HEK293 (cell line): ENCODE results near the gene TAF12.
A peak's percentile ranks its signal among the peaks of the same experiment; 100 is the strongest.

ENCODE experiments used
- GLI2 ChIP-seq: fragments of 450-650 bp; formaldehyde crosslinking; IDR thresholded peaks from 2 replicates; pipeline ENCODE4; 2017; ENCODE audit warnings: missing biosample characterization, missing genetic modification characterization, low read depth, borderline replicate concordance
- OVOL3 ChIP-seq: fragments of 450-650 bp; formaldehyde crosslinking; IDR thresholded peaks from 2 replicates; pipeline ENCODE4 v1.5.1; 2016; ENCODE audit warnings: missing biosample characterization, missing genetic modification characterization
- SP3 ChIP-seq: fragments of 450-650 bp; formaldehyde crosslinking; IDR thresholded peaks from 2 replicates; pipeline ENCODE4 v1.5.1; 2016; ENCODE audit warnings: missing biosample characterization, missing genetic modification characterization
- ZBTB21 ChIP-seq: fragments of 450-650 bp; formaldehyde crosslinking; IDR thresholded peaks from 2 replicates; pipeline ENCODE4 v1.5.1; 2017; ENCODE audit warnings: missing biosample characterization, missing genetic modification characterization
- ZBTB8A ChIP-seq: fragments of 450-650 bp; formaldehyde crosslinking; IDR thresholded peaks from 2 replicates; pipeline ENCODE4 v1.5.1; 2016; ENCODE audit warnings: missing biosample characterization, missing genetic modification characterization
- ZFP3 ChIP-seq: fragments of 450-650 bp; formaldehyde crosslinking; IDR thresholded peaks from 2 replicates; pipeline ENCODE4 v1.5.1; 2016; ENCODE audit warnings: low read depth, missing biosample characterization, missing genetic modification characterization
- ZFP37 ChIP-seq: fragments of 450-650 bp; formaldehyde crosslinking; IDR thresholded peaks from 2 replicates; pipeline ENCODE4 v1.5.1; 2016; ENCODE audit warnings: missing biosample characterization, missing genetic modification characterization
- ZNF121 ChIP-seq: fragments of 450-650 bp; formaldehyde crosslinking; IDR thresholded peaks from 2 replicates; pipeline ENCODE4 v1.5.1; 2016; ENCODE audit warnings: missing biosample characterization, missing genetic modification characterization
- ZNF19 ChIP-seq: fragments of 450-650 bp; formaldehyde crosslinking; IDR thresholded peaks from 2 replicates; pipeline ENCODE4; 2016; ENCODE audit warnings: missing biosample characterization, missing genetic modification characterization, low read depth
- ZNF341 ChIP-seq: fragments of 450-650 bp; formaldehyde crosslinking; IDR thresholded peaks from 2 replicates; pipeline ENCODE4; 2016; ENCODE audit warnings: low read depth, missing biosample characterization, missing genetic modification characterization
- ZNF394 ChIP-seq: fragments of 450-650 bp; formaldehyde crosslinking; IDR thresholded peaks from 2 replicates; pipeline ENCODE4 v1.5.1; 2016; ENCODE audit warnings: missing biosample characterization, missing genetic modification characterization, mild to moderate bottlenecking, moderate library complexity, borderline replicate concordance
- ZNF404 ChIP-seq: fragments of 450-650 bp; formaldehyde crosslinking; IDR thresholded peaks from 2 replicates; pipeline ENCODE4 v1.5.1; 2017; ENCODE audit warnings: missing biosample characterization, missing genetic modification characterization
- ZNF426 ChIP-seq: fragments of 450-650 bp; formaldehyde crosslinking; IDR thresholded peaks from 2 replicates; pipeline ENCODE4 v1.5.1; 2017; ENCODE audit warnings: missing biosample characterization, missing genetic modification characterization, mild to moderate bottlenecking, inconsistent platforms, moderate library complexity
- ZNF514 ChIP-seq: fragments of 450-650 bp; formaldehyde crosslinking; IDR thresholded peaks from 2 replicates; pipeline ENCODE4 v1.5.1; 2016; ENCODE audit warnings: missing biosample characterization, missing genetic modification characterization
- ZNF529 ChIP-seq: fragments of 450-650 bp; formaldehyde crosslinking; IDR thresholded peaks from 2 replicates; pipeline ENCODE4 v1.5.1; 2017; ENCODE audit warnings: missing genetic modification characterization, missing biosample characterization; ENCODE audit not compliant: insufficient replicate concordance
- ZNF555 ChIP-seq: fragments of 450-650 bp; formaldehyde crosslinking; conservative IDR thresholded peaks from 2 replicates; pipeline ENCODE4 v1.5.1; 2017; ENCODE audit warnings: missing biosample characterization, mild to moderate bottlenecking, missing genetic modification characterization, inconsistent platforms
- ZNF610 ChIP-seq: fragments of 450-650 bp; formaldehyde crosslinking; IDR thresholded peaks from 2 replicates; pipeline ENCODE4 v1.5.1; 2016; ENCODE audit warnings: missing biosample characterization, missing genetic modification characterization, borderline replicate concordance
- ZNF664 ChIP-seq: fragments of 450-650 bp; formaldehyde crosslinking; IDR thresholded peaks from 2 replicates; pipeline ENCODE4 v1.5.1; 2016; ENCODE audit warnings: missing biosample characterization, missing genetic modification characterization
- ZXDB ChIP-seq: fragments of 450-650 bp; formaldehyde crosslinking; IDR thresholded peaks from 2 replicates; pipeline ENCODE4 v1.5.1; 2016; ENCODE audit warnings: missing biosample characterization, missing genetic modification characterization
- TF ChIP-seq, protein P1 (sequence below): fragments of 450-650 bp; formaldehyde crosslinking; conservative IDR thresholded peaks from 2 replicates; pipeline ENCODE4 v1.5.1; 2016; ENCODE audit warnings: low read depth, missing biosample characterization, missing genetic modification characterization
- TF ChIP-seq, protein P2 (sequence below): fragments of 450-650 bp; formaldehyde crosslinking; IDR thresholded peaks from 2 replicates; pipeline ENCODE4 v1.5.1; 2016; ENCODE audit warnings: missing biosample characterization, missing genetic modification characterization, borderline replicate concordance
- TF ChIP-seq, protein P3 (sequence below): fragments of 450-650 bp; formaldehyde crosslinking; conservative IDR thresholded peaks from 2 replicates; pipeline ENCODE4 v1.5.1; 2016; ENCODE audit warnings: low read depth, missing biosample characterization, missing genetic modification characterization

Gene TAF12

DNA sequence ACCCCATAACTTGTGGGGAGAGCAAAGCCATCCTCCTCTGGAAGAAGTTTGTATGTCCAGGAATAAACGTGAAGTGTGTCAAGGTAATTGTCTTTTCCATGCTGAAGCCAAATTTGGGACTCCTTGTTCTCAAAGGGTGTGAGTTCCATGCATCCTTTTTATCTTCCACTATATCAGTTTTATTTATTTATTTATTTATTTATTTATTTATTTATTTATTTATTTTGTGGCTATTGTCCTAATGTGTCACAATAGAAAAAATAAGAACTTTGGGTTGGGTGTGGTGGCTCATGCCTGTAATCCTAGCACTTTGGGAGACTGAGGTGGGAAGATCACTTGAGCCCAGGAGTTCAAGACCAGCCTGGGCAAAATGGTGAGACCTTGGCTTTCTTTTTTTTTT lies 48.8 kb upstream of the TAF12 start (continued):
- TF ChIP-seq, protein P1, sequence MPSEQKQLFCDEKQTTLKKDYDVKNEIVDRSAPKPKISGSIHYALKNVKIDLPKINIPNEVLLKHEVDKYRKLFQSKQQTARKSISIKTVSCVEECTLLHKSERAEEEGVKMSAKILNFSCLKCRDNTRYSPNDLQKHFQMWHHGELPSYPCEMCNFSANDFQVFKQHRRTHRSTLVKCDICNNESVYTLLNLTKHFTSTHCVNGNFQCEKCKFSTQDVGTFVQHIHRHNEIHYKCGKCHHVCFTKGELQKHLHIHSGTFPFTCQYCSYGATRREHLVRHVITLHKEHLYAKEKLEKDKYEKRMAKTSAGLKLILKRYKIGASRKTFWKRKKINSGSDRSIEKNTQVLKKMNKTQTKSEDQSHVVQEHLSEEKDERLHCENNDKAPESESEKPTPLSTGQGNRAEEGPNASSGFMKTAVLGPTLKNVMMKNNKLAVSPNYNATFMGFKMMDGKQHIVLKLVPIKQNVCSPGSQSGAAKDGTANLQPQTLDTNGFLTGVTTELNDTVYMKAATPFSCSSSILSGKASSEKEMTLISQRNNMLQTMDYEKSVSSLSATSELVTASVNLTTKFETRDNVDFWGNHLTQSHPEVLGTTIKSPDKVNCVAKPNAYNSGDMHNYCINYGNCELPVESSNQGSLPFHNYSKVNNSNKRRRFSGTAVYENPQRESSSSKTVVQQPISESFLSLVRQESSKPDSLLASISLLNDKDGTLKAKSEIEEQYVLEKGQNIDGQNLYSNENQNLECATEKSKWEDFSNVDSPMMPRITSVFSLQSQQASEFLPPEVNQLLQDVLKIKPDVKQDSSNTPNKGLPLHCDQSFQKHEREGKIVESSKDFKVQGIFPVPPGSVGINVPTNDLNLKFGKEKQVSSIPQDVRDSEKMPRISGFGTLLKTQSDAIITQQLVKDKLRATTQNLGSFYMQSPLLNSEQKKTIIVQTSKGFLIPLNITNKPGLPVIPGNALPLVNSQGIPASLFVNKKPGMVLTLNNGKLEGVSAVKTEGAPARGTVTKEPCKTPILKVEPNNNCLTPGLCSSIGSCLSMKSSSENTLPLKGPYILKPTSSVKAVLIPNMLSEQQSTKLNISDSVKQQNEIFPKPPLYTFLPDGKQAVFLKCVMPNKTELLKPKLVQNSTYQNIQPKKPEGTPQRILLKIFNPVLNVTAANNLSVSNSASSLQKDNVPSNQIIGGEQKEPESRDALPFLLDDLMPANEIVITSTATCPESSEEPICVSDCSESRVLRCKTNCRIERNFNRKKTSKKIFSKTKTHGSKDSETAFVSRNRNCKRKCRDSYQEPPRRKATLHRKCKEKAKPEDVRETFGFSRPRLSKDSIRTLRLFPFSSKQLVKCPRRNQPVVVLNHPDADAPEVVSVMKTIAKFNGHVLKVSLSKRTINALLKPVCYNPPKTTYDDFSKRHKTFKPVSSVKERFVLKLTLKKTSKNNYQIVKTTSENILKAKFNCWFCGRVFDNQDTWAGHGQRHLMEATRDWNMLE (tag by site-specific recombination), result peak; percentile 95
- TF ChIP-seq ZNF341 (tag by site-specific recombination) (peak; percentile 28; the same call in 1 of the 2 replicates), ZNF19 (tag by site-specific recombination) (peak; percentile 91), ZNF121 (tag by site-specific recombination) (0 out of 2 replicates have a peak, but pooled peaks have one; percentile 19), ZBTB21 (tag by site-specific recombination) (peak; percentile 67; the same call in 1 of the 2 replicates), ZFP3 (tag by site-specific recombination) (0 out of 2 replicates have a peak, but pooled peaks have one; percentile 15), ZFP37 (tag by site-specific recombination) (peak; percentile 82), ZNF394 (tag by site-specific recombination) (peak; percentile 98), ZNF529 (tag by site-specific recombination) (peak; percentile 61), ZNF404 (peak; percentile 71; the same call in 1 of the 2 replicates), ZXDB (tag by site-specific recombination) (peak; percentile 77), ZNF426 (peak; percentile 97), ZNF555 (tag by site-specific recombination) (peak; percentile 88), ZBTB8A (tag by site-specific recombination) (peak; percentile 83), ZNF514 (tag by site-specific recombination) (0 out of 2 replicates have a peak, but pooled peaks have one; percentile 46), ZNF664 (tag by site-specific recombination) (peak; percentile 87), OVOL3 (tag by site-specific recombination) (peak; percentile 63; the same call in 1 of the 2 replicates), ZNF610 (0 out of 2 replicates have a peak, but pooled peaks have one; percentile 38), SP3 (tag by site-specific recombination) (peak; percentile 41; the same call in 1 of the 2 replicates), GLI2 (tag by site-specific recombination) (peak; percentile 66; the same call in 1 of the 2 replicates)
- TF ChIP-seq, protein P2, sequence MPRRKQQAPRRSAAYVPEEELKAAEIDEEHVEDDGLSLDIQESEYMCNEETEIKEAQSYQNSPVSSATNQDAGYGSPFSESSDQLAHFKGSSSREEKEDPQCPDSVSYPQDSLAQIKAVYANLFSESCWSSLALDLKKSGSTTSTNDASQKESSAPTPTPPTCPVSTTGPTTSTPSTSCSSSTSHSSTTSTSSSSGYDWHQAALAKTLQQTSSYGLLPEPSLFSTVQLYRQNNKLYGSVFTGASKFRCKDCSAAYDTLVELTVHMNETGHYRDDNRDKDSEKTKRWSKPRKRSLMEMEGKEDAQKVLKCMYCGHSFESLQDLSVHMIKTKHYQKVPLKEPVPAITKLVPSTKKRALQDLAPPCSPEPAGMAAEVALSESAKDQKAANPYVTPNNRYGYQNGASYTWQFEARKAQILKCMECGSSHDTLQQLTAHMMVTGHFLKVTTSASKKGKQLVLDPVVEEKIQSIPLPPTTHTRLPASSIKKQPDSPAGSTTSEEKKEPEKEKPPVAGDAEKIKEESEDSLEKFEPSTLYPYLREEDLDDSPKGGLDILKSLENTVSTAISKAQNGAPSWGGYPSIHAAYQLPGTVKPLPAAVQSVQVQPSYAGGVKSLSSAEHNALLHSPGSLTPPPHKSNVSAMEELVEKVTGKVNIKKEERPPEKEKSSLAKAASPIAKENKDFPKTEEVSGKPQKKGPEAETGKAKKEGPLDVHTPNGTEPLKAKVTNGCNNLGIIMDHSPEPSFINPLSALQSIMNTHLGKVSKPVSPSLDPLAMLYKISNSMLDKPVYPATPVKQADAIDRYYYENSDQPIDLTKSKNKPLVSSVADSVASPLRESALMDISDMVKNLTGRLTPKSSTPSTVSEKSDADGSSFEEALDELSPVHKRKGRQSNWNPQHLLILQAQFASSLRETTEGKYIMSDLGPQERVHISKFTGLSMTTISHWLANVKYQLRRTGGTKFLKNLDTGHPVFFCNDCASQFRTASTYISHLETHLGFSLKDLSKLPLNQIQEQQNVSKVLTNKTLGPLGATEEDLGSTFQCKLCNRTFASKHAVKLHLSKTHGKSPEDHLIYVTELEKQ (tag by site-specific recombination), result peak; percentile 48; the same call in 1 of the 2 replicates
- TF ChIP-seq, protein P3, sequence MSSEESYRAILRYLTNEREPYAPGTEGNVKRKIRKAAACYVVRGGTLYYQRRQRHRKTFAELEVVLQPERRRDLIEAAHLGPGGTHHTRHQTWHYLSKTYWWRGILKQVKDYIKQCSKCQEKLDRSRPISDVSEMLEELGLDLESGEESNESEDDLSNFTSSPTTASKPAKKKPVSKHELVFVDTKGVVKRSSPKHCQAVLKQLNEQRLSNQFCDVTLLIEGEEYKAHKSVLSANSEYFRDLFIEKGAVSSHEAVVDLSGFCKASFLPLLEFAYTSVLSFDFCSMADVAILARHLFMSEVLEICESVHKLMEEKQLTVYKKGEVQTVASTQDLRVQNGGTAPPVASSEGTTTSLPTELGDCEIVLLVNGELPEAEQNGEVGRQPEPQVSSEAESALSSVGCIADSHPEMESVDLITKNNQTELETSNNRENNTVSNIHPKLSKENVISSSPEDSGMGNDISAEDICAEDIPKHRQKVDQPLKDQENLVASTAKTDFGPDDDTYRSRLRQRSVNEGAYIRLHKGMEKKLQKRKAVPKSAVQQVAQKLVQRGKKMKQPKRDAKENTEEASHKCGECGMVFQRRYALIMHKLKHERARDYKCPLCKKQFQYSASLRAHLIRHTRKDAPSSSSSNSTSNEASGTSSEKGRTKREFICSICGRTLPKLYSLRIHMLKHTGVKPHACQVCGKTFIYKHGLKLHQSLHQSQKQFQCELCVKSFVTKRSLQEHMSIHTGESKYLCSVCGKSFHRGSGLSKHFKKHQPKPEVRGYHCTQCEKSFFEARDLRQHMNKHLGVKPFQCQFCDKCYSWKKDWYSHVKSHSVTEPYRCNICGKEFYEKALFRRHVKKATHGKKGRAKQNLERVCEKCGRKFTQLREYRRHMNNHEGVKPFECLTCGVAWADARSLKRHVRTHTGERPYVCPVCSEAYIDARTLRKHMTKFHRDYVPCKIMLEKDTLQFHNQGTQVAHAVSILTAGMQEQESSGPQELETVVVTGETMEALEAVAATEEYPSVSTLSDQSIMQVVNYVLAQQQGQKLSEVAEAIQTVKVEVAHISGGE (tag by site-specific recombination), result peak; percentile 83
